Tibial nerve (tissue), 4 donors: ENCODE measurements around the gene NFXL1. TPM values are rescaled to one million over a fixed set of nuclear protein-coding genes. Genes with fewer than 3 reads are reported as not detected.

Experiments used
- DNase-seq, 2 donors: peaks; one replicate each; pipeline ENCODE4 v3.0.0-alpha.2; 2019; ENCODE audit warnings: low spot score in 2 of 2
- H3K27ac ChIP-seq, 4 donors: fragments of 200-600 bp; sonication (generic) in 3 of 4; one replicate each; pipeline ENCODE4 v1.5.1; 2017 to 2019; ENCODE audit warnings: mild to moderate bottlenecking in 1 of 4
- H3K27me3 ChIP-seq, 2 donors: fragments of 200-600 bp; sonication (generic) in 1 of 2; one replicate each; pipeline versions ENCODE4 v1.5.1 to v1.6.0; 2017 to 2019
- H3K36me3 ChIP-seq, 3 donors: fragments of 200-600 bp; sonication (generic); one replicate each; pipeline ENCODE4 v1.5.1; 2018 to 2019
- H3K4me1 ChIP-seq, 4 donors: fragments of 200-600 bp; sonication (generic) in 3 of 4; one replicate each; pipeline ENCODE4 v1.5.1; 2017 to 2019
- H3K4me3 ChIP-seq, 4 donors: fragments of 200-600 bp; sonication (generic) in 3 of 4; one replicate each; pipeline ENCODE4 v1.5.1; 2017 to 2019; ENCODE audit warnings: mild to moderate bottlenecking in 1 of 4, moderate library complexity in 1 of 4
- H3K9me3 ChIP-seq, 4 donors: fragments of 200-600 bp; sonication (generic) in 3 of 4; one replicate each; pipeline ENCODE4 v1.5.1; 2017 to 2019
- EP300 ChIP-seq, 2 donors: sonication (generic); formaldehyde crosslinking; IDR thresholded peaks; one replicate each; pipeline ENCODE4 v1.6.1; 2017; ENCODE audit warnings: antibody characterized with exemption in 2 of 2, mild to moderate bottlenecking in 1 of 2
- POLR2A ChIP-seq, 2 donors: fragments of 450-650 bp; IDR thresholded peaks; one replicate each; pipeline ENCODE4 v1.6.1; 2017; ENCODE audit warnings: antibody characterized with exemption in 2 of 2, mild to moderate bottlenecking in 2 of 2, moderate library complexity in 2 of 2
- WGBS, 2 donors: methylation state at CpG; one replicate each; pipeline ENCODE4 v1.1.5; 2018; 5-methylcytosine and 5-hydroxymethylcytosine counted together
- total RNA-seq, 4 donors: library from RNA; depleted of rRNA; stranded (reverse); fragments of >200 nt; gene quantifications; one replicate each; pipeline ENCODE4 v1.1.0, GENCODE V29; 2016
- TF ChIP-seq, protein P1 (sequence below), 5 experiments: fragments of 200-600 bp in 3 of 5; fragments of 450-650 bp in 2 of 5; sonication (generic) in 3 of 5; IDR thresholded peaks; one replicate each; pipeline ENCODE4 v1.5.1; 2016 to 2019; ENCODE audit warnings: antibody characterized with exemption in 5 of 5, mild to moderate bottlenecking in 3 of 5, moderate library complexity in 2 of 5

NFXL1 gene
- total RNA-seq, 4 donors from 2014 or later = 12.2 to 18.0 (median 15.6) TPM

- no peaks in the 10 kb centered on the region for H3K4me1 ChIP-seq
- 77 to 82% methylated on average over 5 of the region's 5 CpGs for WGBS, 2 donors
- DNase-seq = no peak
- H3K36me3 ChIP-seq = no peaks in the 10 kb centered on the region
- no peaks in the 10 kb centered on the region for H3K9me3 ChIP-seq
- no peak overlapping the region for H3K4me3 ChIP-seq
- no peak for TF ChIP-seq POLR2A (IDR thresholded peaks at IDR 0.05)
- TF ChIP-seq EP300 (IDR thresholded peaks at IDR 0.05) = no peak
- TF ChIP-seq, protein P1, sequence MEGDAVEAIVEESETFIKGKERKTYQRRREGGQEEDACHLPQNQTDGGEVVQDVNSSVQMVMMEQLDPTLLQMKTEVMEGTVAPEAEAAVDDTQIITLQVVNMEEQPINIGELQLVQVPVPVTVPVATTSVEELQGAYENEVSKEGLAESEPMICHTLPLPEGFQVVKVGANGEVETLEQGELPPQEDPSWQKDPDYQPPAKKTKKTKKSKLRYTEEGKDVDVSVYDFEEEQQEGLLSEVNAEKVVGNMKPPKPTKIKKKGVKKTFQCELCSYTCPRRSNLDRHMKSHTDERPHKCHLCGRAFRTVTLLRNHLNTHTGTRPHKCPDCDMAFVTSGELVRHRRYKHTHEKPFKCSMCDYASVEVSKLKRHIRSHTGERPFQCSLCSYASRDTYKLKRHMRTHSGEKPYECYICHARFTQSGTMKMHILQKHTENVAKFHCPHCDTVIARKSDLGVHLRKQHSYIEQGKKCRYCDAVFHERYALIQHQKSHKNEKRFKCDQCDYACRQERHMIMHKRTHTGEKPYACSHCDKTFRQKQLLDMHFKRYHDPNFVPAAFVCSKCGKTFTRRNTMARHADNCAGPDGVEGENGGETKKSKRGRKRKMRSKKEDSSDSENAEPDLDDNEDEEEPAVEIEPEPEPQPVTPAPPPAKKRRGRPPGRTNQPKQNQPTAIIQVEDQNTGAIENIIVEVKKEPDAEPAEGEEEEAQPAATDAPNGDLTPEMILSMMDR (IDR thresholded peaks at IDR 0.05) = no peak
- no peaks in the 10 kb centered on the region for H3K27me3 ChIP-seq
- no peak overlapping the region for H3K27ac ChIP-seq
These were observed 25.1 kb upstream of the NFXL1 start for GRCh38 chr4:47939456-47939855.

- no peak for DNase-seq
- TF ChIP-seq EP300 (IDR thresholded peaks at IDR 0.05) (no peak), POLR2A (IDR thresholded peaks at IDR 0.05) (no peak)
- TF ChIP-seq, protein P1 (IDR thresholded peaks at IDR 0.05) = no peak
- 87 to 94% methylated on average over 6 of the region's 6 CpGs for WGBS, 2 donors
- H3K9me3 ChIP-seq = no peaks in the 10 kb centered on the region
- H3K4me1 ChIP-seq = peaks cover 0 to 10% (median 1%) of the 10 kb centered on the region in 4 donors
- H3K27ac ChIP-seq = no peak overlapping the region
- H3K27me3 ChIP-seq = no peaks in the 10 kb centered on the region
- no peak overlapping the region for H3K4me3 ChIP-seq
- no peaks in the 10 kb centered on the region for H3K36me3 ChIP-seq
These were observed 22.0 kb upstream of the NFXL1 start for GRCh38 chr4:47936336-47936735.

DNA sequence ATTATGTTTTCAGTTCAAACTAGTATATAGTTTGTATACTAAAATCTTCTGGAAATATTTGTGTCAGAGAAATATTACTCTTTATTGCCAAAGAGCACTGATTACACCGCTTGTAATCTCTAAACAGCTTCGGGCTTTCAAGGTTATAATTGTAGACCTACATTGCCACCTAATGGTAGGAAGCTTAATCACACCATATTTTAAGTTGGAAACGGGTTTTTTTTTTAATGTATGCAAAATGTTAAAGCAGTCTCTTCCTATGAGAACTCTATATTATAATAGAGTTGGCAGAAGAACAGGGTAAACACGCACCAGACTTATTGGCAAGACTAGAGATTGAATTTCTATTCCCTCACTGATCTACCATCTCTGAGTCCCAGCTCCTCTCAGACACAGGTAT lies 19.5 kb upstream of the NFXL1 start:
- TF ChIP-seq, protein P1 (IDR thresholded peaks at IDR 0.05) = peak; percentile 45 to 64 (median 56)
- no peak for TF ChIP-seq EP300 (IDR thresholded peaks at IDR 0.05)
- no peaks in the 10 kb centered on the region for H3K27me3 ChIP-seq

DNA sequence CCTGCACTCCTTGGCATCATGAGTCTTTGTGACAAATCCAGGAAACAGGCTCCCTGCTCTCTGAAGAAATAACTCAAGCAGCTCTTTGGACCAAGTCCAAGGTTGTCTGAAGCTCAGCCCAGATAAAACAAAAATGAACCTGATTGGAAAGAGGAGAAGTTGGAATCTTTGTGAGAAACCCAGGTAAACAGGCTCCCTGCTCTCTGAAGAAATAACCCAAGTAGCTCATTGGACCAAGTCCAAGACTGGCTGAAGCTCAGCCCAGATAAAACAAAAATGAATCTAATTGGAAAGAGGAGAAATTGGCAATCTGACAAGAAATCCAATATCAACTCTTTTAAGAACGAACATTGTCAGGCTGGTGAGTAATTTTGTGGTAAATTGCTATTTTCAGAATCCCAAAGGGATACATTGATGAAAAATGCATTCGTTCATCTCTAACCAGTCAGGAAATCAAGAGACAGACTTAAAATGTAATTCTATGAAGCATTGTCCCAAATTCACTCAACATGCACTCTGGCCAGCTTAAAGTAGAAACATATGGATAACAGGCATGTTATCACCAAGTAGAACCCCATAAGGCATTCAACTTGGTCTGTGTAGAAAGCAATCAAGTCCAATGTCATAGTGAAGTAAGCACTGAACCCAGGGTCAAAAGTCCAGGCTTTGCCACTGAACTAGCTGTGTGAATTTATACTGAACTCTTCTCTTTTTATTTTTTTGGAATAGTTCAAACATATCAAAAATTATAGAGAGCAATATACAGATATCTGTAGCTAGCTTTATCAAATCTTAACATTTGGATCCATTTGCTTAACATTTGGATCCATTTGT lies 16.8 kb upstream of the NFXL1 start:
- no peak for TF ChIP-seq EP300 (IDR thresholded peaks at IDR 0.05)
- TF ChIP-seq, protein P1 (IDR thresholded peaks at IDR 0.05) = no peak
- no peak for TF ChIP-seq POLR2A (IDR thresholded peaks at IDR 0.05)
- Histone ChIP-seq H3K9me3 (no peaks in the 10 kb centered on the region), H3K4me3 (no peak overlapping the region), H3K27me3 (no peaks in the 10 kb centered on the region), H3K27ac (peak overlapping the region in 1 of 4 donors; percentile 42), H3K36me3 (no peaks in the 10 kb centered on the region), H3K4me1 (peaks cover 0 to 25% (median 5%) of the 10 kb centered on the region in 4 donors)
- no peak for DNase-seq
- WGBS, 2 donors = 6 to 7% methylated on average over 2 of the region's 2 CpGs

More for the DNA sequence above, 19.5 kb upstream of the NFXL1 start:
- Histone ChIP-seq H3K9me3 (no peaks in the 10 kb centered on the region), H3K27ac (no peak overlapping the region), H3K4me1 (peaks cover 0 to 17% (median 5%) of the 10 kb centered on the region in 4 donors), H3K36me3 (no peaks in the 10 kb centered on the region), H3K4me3 (no peak overlapping the region)
- DNase-seq = no peak
- WGBS, 2 donors = 3 to 4% methylated on average over 4 of the region's 4 CpGs

DNA sequence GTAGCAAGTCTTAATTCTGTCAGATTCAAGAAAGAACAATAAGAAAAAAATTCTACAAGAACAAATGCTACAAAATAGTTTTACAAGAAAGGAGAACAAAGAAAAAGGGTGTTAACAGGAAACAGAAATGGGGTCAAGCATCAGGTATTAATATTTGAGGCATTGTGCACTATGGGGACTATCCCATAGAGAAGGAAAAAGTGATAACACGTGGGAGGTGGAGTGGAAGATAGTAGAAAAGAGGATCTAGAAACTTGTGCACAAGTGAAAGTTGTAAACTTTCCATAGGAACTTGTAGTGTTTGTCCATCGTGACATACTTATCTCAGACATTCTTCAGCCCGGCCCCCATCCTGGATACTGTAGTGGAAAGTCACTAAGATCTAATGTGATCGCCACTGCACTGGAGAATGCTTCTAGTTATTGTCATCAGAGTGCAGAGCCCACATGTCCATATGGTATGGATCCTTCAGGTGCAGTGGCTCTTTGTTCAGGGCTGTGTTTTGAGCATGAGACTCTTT lies 15.4 kb upstream of the NFXL1 start:
- TF ChIP-seq, protein P1 (IDR thresholded peaks at IDR 0.05) = no peak
- TF ChIP-seq POLR2A (IDR thresholded peaks at IDR 0.05) (no peak), EP300 (IDR thresholded peaks at IDR 0.05) (no peak)
- H3K4me1 ChIP-seq = peaks cover 0 to 25% (median 5%) of the 10 kb centered on the region in 4 donors
- H3K27me3 ChIP-seq = no peaks in the 10 kb centered on the region
- H3K9me3 ChIP-seq = no peaks in the 10 kb centered on the region
- no peak for DNase-seq
- no peak overlapping the region for H3K27ac ChIP-seq
- H3K36me3 ChIP-seq = no peaks in the 10 kb centered on the region
- no peak overlapping the region for H3K4me3 ChIP-seq
- WGBS, 2 donors = 62 to 80% methylated on average over 4 of the region's 4 CpGs
